GM21367 (cell line): Measurements from ENCODE around the gene CEACAM19.
"Not testable (repeated sequence)": the region's sequence is repeated elsewhere in the genome, so short reads cannot be mapped to it uniquely, and the experiment has no call there.

Experiments used
- ATAC-seq: cut with Tn5 transposase; IDR thresholded peaks from one replicate; pipeline ENCODE4 v1.9.1; 2021; ENCODE audit not compliant: unreplicated experiment

CEACAM19 gene

GRCh38 chr19:44645407-44646048 is 25.8 kb upstream of the CEACAM19 start:
- ATAC-seq, result no peak

DNA sequence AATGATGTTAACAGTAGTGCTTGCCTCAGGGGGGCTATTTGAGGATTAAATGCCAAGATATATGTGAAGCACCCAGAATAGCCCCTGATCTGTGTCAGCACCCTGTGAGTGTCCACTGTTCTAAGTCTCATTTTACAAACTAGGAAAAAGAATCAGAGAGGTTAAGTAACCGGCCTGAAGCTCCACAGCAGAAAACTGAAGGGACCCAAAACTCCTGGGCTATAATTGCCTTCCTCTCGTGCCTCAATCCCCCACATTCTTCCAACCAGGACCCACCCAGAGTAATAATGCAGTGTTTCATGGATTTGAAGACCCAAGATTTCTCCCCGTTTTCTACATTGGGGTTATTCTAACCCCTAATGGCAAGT is 25.2 kb upstream of the CEACAM19 start:
- ATAC-seq, result no peak

DNA sequence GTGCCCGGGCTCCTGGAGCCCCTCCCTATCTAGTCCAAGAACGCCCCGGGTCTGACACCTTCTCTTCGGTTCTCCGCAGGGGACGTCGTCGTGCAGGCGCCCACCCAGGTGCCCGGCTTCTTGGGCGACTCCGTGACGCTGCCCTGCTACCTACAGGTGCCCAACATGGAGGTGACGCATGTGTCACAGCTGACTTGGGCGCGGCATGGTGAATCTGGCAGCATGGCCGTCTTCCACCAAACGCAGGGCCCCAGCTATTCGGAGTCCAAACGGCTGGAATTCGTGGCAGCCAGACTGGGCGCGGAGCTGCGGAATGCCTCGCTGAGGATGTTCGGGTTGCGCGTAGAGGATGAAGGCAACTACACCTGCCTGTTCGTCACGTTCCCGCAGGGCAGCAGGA is 24.1 kb upstream of the CEACAM19 start:
- ATAC-seq, result no peak

DNA sequence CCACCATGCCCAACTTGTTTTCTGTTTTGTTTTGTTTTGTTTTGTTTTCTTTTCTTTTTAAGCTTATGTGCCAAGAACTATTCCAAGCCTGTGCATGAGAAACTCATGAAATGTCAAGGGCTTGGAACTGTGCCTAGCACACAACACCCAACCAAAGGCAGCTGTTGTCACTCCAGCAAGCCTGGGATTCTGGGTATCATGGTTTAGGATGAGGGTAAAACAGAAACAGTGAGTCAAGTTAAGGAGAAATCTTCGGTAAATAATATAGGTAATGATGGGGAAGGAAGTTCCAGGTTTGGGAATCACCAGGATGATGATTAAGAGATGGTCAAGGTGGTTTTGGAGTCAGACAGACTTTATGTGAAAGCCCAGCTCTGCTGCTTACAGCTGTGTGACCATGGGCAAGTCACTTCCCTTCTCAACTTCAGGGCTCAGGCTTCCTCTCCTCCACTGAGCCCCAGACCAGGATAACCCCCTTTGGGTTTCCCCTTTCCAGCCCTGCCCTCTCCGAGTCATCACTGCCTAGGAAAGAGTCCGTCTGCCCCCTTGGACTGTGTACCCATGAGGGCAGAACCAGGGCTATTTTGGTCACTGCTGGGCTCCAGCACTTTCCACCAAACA is 22.5 kb upstream of the CEACAM19 start:
- ATAC-seq, result no peak

DNA sequence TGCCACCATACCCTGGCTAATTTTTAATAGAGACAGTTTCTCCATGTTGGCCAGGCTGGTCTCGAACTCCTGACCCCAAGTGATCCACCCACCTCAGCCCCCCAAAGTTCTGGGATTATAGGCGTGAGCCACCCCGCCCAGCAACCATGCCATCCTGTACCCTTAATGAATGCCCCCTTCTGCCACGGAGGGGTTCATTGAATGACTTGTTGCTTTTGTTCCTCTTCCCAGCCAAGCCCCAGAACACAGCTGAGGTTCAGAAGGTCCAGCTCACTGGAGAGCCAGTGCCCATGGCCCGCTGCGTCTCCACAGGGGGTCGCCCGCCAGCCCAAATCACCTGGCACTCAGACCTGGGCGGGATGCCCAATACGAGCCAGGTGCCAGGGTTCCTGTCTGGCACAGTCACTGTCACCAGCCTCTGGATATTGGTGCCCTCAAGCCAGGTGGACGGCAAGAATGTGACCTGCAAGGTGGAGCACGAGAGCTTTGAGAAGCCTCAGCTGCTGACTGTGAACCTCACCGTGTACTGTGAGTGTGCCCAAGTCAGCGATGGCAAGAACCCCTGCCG is 21.6 kb upstream of the CEACAM19 start:
- ATAC-seq, result no peak

DNA sequence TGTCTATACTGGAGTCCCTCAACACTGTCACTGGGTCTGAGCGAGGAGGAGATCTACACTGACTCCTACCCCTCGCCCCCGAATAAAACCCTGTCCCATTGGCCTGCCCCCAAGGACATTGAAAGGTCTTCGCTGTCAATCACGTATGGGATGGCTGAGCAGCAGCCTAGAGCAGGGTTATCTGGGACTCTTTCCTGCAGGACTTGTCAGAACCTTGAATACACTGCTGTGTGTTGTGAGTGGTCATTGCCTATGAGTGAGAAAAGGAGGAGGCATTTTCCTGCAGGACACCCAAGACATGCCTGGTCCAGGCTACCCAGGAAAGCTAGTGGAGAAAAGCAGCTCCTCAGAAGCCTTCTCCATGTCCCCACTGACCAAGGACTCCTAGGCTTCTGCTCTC is 17.9 kb upstream of the CEACAM19 start:
- no peak for ATAC-seq

GRCh38 chr19:44653977-44654774 is 17.1 kb upstream of the CEACAM19 start:
- peak; percentile 77 for ATAC-seq

DNA sequence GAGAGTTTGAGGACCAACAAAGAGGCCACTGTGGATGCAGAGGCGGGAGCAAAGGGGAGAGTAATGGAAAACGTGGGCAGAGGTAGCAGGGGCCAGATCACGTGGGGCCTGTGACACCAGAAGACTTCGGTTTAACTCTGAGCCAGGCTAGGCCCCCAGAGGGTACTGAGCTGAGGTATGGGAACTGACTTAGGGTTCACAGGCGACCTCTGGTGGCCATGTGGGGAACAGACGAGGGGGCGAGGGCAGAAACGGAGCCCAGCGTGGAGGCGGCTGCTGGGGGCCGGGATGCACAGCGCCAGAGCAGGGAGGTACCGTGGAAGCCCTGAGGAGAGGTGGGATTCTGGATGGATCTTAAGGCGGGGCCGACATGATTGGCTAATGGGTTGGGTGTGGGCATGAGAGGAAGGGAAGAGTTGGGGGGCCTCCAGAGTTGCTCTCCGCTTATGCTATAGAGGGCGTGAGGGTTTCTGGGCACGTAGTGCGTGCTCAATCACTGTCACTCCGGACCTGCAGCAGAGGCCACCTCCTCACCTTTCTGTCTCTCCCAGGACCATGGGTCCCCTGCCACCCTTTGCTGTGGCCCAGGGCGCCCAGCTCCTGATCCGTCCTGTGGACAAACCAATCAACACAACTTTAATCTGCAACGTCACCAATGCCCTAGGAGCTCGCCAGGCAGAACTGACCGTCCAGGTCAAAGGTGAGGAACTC is 13.9 kb upstream of the CEACAM19 start:
- ATAC-seq, result no peak

GRCh38 chr19:44658069-44658733 is 13.1 kb upstream of the CEACAM19 start:
- no peak for ATAC-seq

DNA sequence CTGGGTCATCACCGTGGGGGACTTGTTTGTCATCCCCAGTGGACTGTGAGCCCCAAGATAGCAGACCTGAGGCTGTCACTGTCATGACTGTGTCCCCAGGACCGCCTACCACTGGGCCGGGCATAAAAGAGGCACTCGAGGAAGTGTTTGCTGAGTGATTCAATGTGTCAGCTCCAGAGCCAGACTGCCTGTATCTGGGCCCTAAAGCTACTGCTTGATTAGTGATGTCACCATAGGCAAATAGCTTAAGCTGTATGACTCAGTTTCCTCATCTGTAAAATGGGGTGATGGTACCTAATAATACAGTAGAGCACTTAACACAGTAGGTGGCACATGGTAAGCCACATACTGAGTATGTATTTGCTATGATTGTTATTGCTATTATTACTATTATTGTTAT is 11.2 kb upstream of the CEACAM19 start:
- no peak for ATAC-seq

GRCh38 chr19:44661205-44661604 is 10.1 kb upstream of the CEACAM19 start:
- no peak for ATAC-seq

GRCh38 chr19:44661904-44662303 is 9.4 kb upstream of the CEACAM19 start:
- ATAC-seq, result no peak

- no peak for ATAC-seq
Observed at GRCh38 chr19:44662691-44663385, 8.4 kb upstream of the CEACAM19 start.

- ATAC-seq, result no peak
Observed at GRCh38 chr19:44663996-44664395, 7.3 kb upstream of the CEACAM19 start.

DNA sequence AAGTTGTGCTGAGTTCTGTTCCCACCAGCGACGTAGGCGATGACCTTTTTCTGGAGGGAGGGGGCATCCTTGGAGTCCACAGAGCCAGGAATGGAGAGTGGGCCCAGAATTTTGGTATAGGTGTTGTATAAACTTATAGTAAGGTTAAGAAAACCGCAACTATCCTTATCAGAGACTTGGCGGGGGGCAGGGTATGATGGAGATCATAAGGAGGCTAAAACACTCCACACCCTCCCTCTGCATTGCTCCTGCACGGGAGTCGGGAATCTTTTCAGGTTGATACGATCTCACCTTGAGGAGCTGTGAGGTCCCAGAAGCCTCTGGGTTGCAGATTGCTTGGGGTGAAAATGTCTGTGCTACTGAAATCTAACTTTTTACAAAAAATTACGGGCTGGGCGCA is 6.3 kb upstream of the CEACAM19 start:
- ATAC-seq, result no peak

GRCh38 chr19:44666852-44667556 is 4.3 kb upstream of the CEACAM19 start:
- no peak for ATAC-seq

DNA sequence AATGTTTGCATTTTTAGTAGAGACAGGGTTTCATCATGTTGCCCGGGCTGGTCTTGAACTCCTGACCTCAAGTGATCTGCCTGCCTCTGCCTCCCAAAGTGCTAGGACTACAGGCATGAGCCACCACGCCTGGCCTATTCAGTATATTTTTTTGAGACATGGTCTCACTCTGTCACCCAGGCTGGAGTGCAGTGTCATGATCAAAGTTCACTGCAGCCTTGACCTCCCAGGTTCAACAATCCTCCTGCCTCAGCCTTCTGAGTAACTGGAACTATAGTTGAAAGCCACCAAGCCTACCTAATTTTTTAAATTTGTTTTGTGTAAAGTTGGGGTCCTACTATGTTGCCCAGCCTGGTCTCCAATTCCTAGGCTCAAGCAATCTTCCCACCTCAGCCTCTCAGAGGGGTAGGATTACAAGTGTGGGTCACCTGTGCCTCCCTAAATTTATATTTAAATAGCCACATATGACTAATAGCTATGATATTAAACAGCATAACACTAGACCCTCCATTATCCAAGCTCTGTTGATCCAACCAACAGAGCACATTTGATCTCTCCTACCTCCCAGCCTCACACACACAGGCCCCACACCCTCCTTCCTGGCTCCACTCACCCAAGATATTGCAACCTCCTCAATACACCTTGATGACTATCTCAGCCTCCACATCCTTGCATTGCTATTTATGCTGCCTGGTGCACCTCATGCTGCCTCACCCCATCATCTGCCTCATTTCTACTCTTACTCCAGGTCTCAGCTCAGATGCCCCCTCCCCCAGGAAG is 2.1 kb upstream of the CEACAM19 start:
- ATAC-seq, result no peak

GRCh38 chr19:44670027-44670426 is 1.3 kb upstream of the CEACAM19 start:
- not testable (repeated sequence) for ATAC-seq

- no peak for ATAC-seq
Observed at GRCh38 chr19:44672226-44672625, 944 bp downstream of the CEACAM19 start.
